ENCODE data around the gene PHF14.

The PHF14 gene

DNA sequence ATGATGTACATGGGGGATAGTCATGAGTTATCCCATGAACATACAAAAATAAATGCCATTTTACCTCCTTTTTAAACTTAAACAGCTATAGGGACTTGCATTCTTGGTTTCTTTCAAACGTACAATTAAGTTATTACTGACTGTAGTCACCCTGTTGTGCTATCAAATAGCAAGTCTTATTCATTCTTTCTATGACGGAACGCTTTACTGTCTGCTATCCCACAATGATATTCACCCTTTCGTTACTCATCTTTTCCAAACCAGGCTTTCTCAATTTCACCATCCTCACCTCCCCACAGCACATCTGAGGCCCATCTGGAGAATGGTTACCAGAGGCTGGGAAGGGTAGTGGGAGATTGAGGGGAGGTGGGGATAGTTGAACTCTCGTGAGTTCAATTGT, 218.8 kb downstream of the PHF14 start:
- DNase-seq: no peak
- in situ Hi-C loops (cut with MboI; ENCODE audit: low pct_unique_long_range_greater_than_20kb, low sequenced_read_pairs): no loop called here

DNA sequence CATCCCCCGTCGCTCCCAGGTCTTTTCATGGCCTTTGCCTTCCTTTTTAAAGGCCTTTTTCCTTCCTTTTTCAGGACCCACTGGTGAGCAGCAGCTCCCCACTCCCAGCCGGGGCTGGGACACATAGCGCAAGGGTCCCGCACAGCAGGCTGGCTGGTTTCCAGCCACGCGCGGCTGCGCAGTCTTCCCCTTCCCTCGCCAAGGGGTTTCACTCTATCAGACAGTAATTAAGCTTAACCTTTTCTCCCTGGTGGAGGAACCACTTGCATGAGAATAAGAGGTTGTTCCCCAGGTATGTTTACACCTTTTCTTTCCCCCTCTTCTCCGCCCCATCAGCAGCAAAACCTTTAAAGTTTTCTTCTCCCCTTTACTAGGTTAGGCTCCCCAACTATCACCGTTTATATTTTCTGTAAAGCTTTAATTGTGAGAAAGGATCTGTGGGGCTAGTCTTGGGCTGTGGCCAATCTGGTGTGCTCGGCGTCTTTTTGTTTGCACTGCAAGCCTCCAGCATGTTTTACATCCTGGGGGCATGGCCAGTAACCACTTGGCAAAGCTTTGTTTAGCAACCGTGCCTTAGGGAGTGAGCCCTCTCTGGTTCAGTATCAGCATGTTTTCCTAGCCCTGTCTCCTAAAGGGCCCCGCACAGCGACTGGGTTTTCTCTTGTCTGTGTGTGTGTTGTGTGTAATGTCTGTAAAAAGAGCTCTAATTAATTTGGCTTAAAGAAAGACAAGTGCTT, 219.6 kb downstream of the PHF14 start:
- DNase-seq: no peak
- in situ Hi-C loops (cut with MboI; ENCODE audit: low pct_unique_long_range_greater_than_20kb, low sequenced_read_pairs): no loop called here

DNA sequence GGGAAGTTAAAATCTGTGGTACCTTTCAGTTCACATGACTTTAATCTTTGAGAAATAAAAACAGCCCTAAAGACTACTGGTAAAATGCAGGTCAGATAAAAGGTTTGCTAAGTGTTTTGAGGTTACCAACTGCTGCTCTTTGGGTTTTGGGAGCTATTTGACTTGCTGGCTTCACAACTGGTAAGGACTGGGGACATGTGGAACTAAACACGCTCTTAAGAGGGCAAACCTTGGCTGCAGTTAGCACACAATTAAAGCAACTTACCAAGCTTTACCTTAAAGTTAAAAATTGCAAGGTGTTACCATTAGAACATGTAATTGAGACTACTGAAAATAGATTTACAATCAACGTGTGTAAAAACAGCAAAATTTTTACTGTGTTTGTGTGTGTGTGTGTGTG, 220.2 kb downstream of the PHF14 start:
- DNase-seq: no peak
- in situ Hi-C loops (cut with MboI; ENCODE audit: low pct_unique_long_range_greater_than_20kb, low sequenced_read_pairs): no loop called here

DNA sequence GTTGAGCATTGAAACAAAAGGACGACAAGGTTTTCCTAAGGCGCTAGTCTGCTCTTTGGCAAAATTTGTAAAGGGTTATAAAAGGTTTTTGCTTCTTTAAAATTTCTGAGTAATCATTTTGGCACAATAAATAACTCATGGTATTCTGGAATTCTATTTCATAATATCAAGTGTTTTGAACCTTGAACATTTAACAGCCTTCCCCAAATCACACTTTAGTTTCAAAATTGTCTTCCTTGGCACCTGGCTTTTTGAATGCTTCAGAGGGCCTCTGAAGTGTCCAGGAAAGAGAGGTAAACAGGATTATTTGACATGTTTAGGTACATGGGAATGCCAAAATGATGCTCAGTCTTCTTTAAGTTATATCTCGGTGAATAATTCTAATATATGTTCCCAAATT, 220.8 kb downstream of the PHF14 start:
- DNase-seq: no peak
- in situ Hi-C loops (cut with MboI; ENCODE audit: low pct_unique_long_range_greater_than_20kb, low sequenced_read_pairs): no loop called here

DNA sequence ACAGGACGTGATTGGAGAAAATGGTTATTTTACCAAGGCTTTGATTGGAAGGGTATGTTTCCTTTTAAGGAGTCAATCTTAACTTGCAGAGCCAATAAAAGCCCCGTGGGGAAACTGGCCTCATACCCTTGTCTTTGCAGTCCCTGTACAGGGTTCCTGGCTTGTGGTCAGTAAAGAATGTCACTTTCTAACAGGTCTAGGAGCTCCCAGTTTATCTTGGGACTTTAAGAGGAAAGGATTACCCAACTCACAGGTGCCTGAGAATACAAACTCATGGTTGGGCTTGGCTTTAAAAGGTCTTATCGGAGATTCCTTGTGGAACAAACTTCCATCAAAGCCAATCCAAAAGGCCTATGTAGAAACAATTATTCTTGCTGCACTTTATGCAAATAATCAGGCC, 221.8 kb downstream of the PHF14 start:
- in situ Hi-C loops (cut with MboI; ENCODE audit: low pct_unique_long_range_greater_than_20kb, low sequenced_read_pairs): no loop called here
- no peak for DNase-seq

DNA sequence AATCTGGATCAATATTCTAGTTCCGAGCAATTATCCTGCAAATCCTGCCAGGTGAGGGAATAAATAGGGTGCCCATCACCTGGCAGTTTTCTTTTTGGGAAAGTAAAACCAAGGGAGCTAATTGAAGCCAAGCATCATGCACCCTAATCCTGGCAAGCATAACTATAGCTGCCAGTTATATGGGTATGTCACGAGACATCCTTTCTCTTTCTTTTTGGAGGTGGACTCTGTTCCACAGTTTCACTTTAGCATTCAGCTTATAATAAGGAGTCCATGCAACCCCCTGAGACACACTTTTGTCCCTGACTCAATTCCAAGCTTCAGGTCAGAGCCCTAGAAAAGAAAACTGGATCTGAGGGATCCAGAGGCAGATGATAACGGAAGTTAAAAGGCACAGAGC, 222.5 kb downstream of the PHF14 start:
- in situ Hi-C loops (cut with MboI; ENCODE audit: low pct_unique_long_range_greater_than_20kb, low sequenced_read_pairs): no loop called here
- DNase-seq: no peak

DNA sequence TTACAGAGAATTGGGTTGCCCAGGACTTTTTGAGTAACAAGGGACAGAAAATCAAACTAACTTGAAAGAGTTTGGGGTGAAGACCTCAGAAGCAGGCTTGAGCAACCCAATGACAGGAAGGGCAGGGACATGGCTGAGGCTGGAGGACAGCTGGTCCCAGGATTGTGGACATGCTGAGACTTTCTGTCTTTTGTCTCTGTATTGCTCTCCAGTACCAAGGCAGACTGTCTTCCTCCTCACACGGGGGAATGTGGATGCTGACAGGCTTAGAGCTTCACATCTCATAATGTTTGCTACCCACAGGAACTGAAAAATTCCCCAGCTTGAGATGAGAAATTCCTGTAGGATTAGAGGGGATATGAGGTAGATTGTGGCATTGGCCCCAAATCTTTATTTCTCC, 229.6 kb downstream of the PHF14 start:
- in situ Hi-C loops (cut with MboI; ENCODE audit: low pct_unique_long_range_greater_than_20kb, low sequenced_read_pairs): no loop called here
- DNase-seq: no peak

DNA sequence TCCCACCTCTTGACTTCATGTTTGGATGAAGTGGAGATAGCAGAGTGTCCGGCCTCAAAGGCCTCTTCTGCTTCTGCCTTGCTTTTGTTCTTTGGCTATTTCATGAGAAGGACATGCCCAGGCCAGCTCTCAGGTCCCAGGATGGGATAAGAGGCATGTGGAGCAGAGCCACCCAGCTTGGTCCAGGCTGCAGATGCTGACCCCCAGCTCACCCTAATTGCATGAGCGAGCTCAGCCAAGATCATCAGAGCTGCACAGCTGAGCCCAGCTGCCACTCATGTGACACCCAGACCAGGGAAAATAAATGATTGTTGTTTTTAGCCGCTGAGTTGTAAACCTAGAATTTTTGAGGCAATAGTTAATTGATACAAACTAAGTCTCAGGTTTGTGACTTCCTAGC, 230.0 kb downstream of the PHF14 start:
- no peak for DNase-seq
- in situ Hi-C loops (cut with MboI; ENCODE audit: low pct_unique_long_range_greater_than_20kb, low sequenced_read_pairs): no loop called here

DNA sequence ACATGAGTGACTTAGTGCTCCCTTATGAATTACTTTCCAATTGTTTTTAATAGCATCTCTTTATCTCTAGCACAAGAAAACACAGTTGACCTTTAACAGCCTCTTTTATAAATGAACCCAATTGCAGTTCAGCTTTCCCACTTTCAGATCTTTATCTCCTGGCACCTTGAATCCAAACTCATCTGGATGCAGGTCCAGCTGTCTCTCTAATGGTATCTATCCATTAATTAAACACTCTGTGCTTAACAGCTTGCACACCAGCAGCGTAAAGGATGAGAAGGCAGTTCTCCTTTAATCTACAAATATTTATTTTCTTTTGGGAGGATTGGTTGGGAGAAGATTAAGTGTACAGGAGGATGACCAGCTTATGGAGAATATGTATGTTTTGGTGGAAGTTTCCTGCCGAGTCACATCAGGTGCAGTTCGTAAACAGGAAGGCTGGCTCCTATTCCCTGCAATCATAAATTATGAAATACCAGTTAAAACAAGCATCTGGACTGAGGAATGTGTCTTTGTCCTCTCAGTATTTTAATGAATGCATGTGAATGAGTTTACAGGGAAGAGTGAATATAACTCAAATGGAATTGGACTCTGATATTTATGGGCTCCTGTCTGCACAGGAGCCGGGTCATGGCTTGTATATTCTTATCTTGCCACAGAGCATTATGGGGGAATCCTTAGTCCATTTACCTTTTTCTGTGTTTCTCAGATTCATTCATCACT, 232.7 kb downstream of the PHF14 start:
- DNase-seq: no peak
- in situ Hi-C loops (cut with MboI; ENCODE audit: low pct_unique_long_range_greater_than_20kb, low sequenced_read_pairs): no loop called here

DNA sequence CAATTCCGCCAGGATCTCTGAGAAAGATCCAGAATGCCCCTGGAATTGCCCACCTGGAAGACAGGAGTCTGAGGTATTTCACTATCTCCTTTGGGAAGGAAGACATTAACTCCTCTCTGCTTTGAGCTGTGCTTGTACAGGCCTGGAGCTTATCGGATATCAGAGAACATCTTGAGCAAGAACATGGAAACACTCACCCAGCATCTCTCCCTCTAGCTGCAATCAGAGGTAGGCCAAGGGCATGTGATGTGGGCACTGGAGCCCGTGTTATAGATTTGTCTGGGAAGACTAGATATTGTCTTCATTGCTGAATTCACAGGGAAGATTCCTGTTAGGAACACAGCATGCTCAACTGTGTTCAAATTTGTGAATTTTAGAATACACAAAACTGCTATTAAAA, 233.9 kb downstream of the PHF14 start:
- in situ Hi-C loops (cut with MboI; ENCODE audit: low pct_unique_long_range_greater_than_20kb, low sequenced_read_pairs): no loop called here
- DNase-seq: no peak

DNA sequence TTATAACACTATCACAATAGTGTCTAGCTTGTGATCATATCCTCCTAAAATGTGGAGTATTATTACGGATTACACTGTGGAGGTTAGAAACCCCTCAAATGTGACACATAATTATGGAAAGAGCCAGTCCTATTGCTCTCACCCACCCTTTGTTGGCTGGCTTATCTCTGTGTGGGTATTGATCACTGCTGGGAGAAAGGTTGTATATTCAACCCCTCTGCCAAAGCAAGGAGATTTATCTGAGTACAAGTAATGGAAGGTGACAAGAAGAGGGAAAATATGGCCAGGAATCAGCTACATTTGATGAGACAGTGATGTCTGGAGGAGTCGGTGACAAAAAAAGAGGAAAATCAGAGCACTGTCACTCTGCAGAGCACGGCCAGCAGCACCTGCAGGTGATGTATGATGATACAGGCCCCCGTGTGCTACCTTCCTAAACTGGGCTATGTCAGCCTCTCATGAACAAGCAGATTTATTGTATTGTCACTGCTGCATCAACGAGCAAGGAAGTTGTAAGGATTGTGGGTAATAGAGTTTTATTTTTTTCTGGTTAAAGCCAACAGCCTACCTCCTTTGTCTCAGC, 235.3 kb downstream of the PHF14 start:
- in situ Hi-C loops (cut with MboI; ENCODE audit: low pct_unique_long_range_greater_than_20kb, low sequenced_read_pairs): no loop called here
- no peak for DNase-seq

DNA sequence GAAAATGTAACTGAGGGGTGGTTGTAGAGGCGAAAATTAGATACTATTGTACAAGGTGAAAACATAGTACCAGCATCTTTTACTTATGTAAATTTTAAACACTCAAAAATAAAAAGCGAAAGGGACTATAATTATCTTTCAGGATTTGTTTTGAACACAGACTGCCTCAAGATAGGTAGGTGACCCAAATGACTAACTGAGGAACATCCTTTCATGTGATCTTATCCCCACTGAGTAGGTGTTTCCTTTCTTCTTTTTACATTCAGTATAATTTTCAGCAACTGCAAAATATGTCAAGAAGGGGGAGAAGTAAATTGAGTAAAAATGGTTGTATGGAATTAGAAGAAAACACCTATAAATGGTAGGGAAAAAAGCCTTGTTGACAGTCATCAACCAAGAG, 236.7 kb downstream of the PHF14 start:
- in situ Hi-C loops (cut with MboI; ENCODE audit: low pct_unique_long_range_greater_than_20kb, low sequenced_read_pairs): no loop called here
- no peak for DNase-seq

DNA sequence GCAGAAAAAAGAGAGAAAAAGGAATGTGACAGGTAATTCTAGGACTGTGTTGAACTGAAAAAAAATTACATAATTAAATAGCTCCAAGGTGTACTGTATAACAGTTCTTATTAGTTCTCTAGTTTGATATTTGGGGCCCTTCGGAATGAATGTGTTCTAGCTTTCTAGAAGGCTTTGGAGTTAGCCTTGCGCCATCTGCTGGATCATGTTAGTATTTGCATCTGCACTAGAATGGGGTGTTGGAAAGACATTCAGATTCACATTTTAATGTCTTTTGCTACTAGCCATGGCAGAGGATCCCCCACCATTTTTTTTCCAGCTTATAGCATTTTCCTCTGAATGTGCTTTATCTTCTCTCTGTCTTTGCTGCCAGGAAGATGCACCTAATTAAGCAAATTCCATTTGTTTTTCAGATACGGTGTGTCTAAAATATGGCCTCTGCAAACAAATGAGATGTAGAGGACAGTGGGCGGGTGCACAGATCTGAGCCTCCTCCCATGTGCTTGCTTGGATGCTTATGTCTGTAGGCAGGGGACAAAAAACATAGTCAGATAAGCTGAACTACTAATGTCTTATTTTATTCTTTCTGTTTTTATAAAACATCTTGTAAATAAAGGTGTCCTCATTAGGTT, 238.5 kb downstream of the PHF14 start:
- DNase-seq: peak; percentile 64
- in situ Hi-C loops (cut with MboI; ENCODE audit: low pct_unique_long_range_greater_than_20kb, low sequenced_read_pairs): no loop called here

DNA sequence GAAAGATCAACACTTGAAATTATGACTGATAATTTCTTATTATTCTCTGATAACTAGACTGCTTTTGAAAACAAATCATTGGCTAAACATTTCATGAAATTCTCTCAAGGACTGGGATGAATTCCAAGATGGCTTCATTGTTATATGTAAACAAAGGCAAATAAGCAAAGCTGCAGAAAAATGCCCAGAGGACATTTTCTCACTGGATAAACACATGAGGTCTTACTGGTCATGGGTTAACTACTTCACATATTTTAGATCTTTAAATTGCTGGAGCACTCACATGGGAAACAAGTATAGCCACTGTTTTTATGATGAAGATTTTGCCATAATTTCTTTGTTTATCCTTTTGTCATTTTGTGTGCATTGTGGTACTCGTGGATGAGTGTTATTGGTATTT, 239.1 kb downstream of the PHF14 start:
- DNase-seq: no peak
- in situ Hi-C loops (cut with MboI; ENCODE audit: low pct_unique_long_range_greater_than_20kb, low sequenced_read_pairs): no loop called here

DNA sequence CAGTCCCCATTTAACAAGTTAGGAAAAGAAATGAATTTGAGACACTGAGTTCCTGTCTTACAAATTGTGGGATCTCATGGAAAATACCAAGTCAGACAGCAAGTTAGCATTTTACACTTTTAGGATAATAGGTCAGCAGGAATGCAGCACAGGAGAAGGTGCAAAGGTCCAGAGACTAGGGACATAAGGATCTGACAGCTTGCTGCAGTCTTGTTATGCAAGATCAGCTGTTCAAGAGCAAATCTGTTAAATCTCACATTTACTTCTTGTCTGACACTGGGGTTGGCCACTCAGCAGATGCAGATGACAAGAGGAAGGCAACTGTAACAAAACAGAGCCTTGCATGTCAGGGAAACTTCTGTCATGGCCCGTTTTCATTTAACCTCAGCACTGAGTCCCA, 239.6 kb downstream of the PHF14 start:
- in situ Hi-C loops (cut with MboI; ENCODE audit: low pct_unique_long_range_greater_than_20kb, low sequenced_read_pairs): no loop called here
- DNase-seq: no peak

DNA sequence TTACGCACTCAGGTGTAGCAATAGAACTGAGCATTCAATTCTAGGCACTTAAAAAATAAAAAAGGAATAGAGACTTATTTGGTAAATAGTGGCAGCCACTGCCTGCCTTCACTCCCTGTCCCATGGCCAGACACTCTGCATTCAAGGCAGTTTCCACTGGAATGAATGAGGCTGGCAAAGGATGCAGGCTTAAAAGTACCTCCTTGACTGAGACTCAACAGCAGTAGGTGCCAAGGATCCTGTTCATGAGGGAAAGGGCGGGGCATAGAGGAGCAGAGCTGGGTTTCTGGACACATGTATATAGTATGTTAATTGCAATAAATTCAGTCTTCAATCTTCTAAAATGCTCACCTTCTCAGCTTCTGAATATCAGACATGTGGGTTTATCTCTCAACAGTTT, 242.6 kb downstream of the PHF14 start:
- in situ Hi-C loops (cut with MboI; ENCODE audit: low pct_unique_long_range_greater_than_20kb, low sequenced_read_pairs): no loop called here
- DNase-seq: no peak

DNA sequence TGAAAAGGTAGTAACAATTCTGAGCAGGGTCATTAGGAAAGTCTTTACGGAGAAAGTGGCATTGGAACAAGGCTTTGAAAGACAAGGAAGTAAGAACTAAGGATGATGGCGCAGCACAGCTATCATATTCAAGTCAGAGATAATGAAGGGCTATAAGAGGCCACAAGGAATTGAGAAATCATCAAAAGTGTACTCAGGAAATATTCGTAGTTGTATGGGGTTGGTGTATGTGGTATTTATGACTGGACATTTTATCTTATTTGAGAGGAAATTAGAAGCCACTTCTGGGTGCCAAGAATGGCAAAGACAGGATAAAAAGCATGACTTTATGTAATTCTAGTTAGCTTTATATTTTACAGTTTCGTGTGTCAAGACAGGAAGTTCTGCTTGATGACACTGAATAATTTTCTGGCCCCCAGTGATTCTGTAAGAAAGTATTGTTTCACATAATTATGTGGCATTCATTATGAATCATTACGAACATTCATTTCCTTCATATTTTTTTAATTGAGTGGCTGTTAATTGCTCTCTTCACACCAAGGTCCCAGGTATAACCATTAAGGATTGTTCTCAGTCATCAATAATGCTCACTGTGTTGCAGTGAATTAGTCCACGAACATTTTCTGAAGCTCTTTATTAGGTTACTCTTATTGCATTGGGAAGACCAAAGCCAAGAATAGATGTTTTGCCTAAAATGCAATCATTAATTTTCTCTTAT, 244.3 kb downstream of the PHF14 start:
- DNase-seq: no peak
- in situ Hi-C loops (cut with MboI; ENCODE audit: low pct_unique_long_range_greater_than_20kb, low sequenced_read_pairs): no loop called here
